Measurements from ENCODE around the gene ESYT2.
A peak's percentile ranks its signal among the peaks of the same experiment; 100 is the strongest.
"Not testable (repeated sequence)": the region's sequence is repeated elsewhere in the genome, so short reads cannot be mapped to it uniquely, and the experiment has no call there.

The ESYT2 gene

GRCh38 chr7:158829342-158830210 is at the start of gene ESYT2:
Gene ESYT2, minus strand, starts transcription at chr7:158829509. Its CDS starts 91 bp downstream, at chr7:158829418.
- peak; percentile 98 for DNase-seq

GRCh38 chr7:158878151-158879079 is 49.1 kb upstream of the ESYT2 start:
- DNase-seq = not testable (repeated sequence)

- DNase-seq = no peak
Observed at GRCh38 chr7:158876984-158877383, 47.7 kb upstream of the ESYT2 start.

GRCh38 chr7:158869876-158870275 is 40.6 kb upstream of the ESYT2 start:
- DNase-seq = no peak

GRCh38 chr7:158868764-158869410 is 39.6 kb upstream of the ESYT2 start:
- DNase-seq = no peak

- DNase-seq = no peak
Observed at GRCh38 chr7:158867214-158867984, 38.1 kb upstream of the ESYT2 start.

GRCh38 chr7:158865977-158866376 is 36.7 kb upstream of the ESYT2 start:
- DNase-seq = no peak

- DNase-seq = no peak
Observed at GRCh38 chr7:158865462-158865922, 36.2 kb upstream of the ESYT2 start.

- no peak for DNase-seq
Observed at GRCh38 chr7:158864833-158865232, 35.5 kb upstream of the ESYT2 start.

GRCh38 chr7:158864507-158864820 is 35.2 kb upstream of the ESYT2 start:
- no peak for DNase-seq

GRCh38 chr7:158863611-158864506 is 34.5 kb upstream of the ESYT2 start:
- DNase-seq = peak; percentile 48

- DNase-seq = not testable (repeated sequence)
Observed at GRCh38 chr7:158862985-158863610, 33.8 kb upstream of the ESYT2 start.

- DNase-seq = no peak
Observed at GRCh38 chr7:158861936-158862704, 32.8 kb upstream of the ESYT2 start.

- DNase-seq = no peak
Observed at GRCh38 chr7:158861004-158861787, 31.9 kb upstream of the ESYT2 start.

GRCh38 chr7:158860394-158860793 is 31.1 kb upstream of the ESYT2 start:
- DNase-seq = no peak

GRCh38 chr7:158858592-158859503 is 29.5 kb upstream of the ESYT2 start:
- peak; percentile 58 for DNase-seq

- DNase-seq = no peak
Observed at GRCh38 chr7:158856883-158857668, 27.8 kb upstream of the ESYT2 start.
